CD14-positive monocyte (primary cell): Measurements from ENCODE around the gene STARD7. TPM values are rescaled to one million over a fixed set of nuclear protein-coding genes. Genes with fewer than 3 reads are reported as not detected.

Experiments
- DNase-seq, 3 donors: peaks; one replicate each; pipeline ENCODE4 v3.0.0-alpha.2; 2011 to 2022
- H2AFZ ChIP-seq: 2 replicates; pipeline ENCODE4 v1.6.0; 2012; ENCODE audit warnings: mild to moderate bottlenecking, low read depth, low read length, inconsistent platforms; ENCODE audit not compliant: insufficient read depth, poor library complexity, severe bottlenecking
- H3K27ac ChIP-seq, 2 donors: 1 replicate in 1 of 2; 2 replicates in 1 of 2; pipeline ENCODE4 v1.5.1; 2012 to 2013; ENCODE audit warnings: low read length in 2 of 2, control low read depth in 1 of 2, inconsistent platforms in 1 of 2, low read depth in 1 of 2, mild to moderate bottlenecking in 1 of 2
- H3K27me3 ChIP-seq, 2 donors: one replicate each; pipeline versions ENCODE4 v1.6.0 to v1.6.1; 2011 to 2013; ENCODE audit warnings: low read length in 2 of 2; ENCODE audit not compliant: control insufficient read depth in 2 of 2, insufficient read depth in 2 of 2
- H3K36me3 ChIP-seq, 2 donors: replicated peaks in 1 of 2; 1 replicate in 1 of 2; 2 replicates in 1 of 2; pipeline versions ENCODE4 v1.5.1 to v1.6.1; 2012 to 2013; ENCODE audit warnings: low read length in 2 of 2, control low read depth in 1 of 2, inconsistent platforms in 1 of 2, mild to moderate bottlenecking in 1 of 2; ENCODE audit not compliant: insufficient read depth in 2 of 2, control insufficient read depth in 1 of 2
- H3K4me1 ChIP-seq, 2 donors: 1 replicate in 1 of 2; 2 replicates in 1 of 2; pipeline versions ENCODE4 v1.5.1 to v1.6.1; 2012 to 2013; ENCODE audit warnings: low read length in 2 of 2, control low read depth in 1 of 2, inconsistent platforms in 1 of 2, mild to moderate bottlenecking in 1 of 2, moderate library complexity in 1 of 2; ENCODE audit not compliant: insufficient read depth in 2 of 2, control insufficient read depth in 1 of 2
- H3K4me2 ChIP-seq: replicated peaks from 2 replicates; pipeline ENCODE3; 2012; ENCODE audit warnings: low read length, moderate library complexity, mild to moderate bottlenecking; ENCODE audit not compliant: poor library complexity, severe bottlenecking; ENCODE audit errors: extremely low read depth
- H3K4me3 ChIP-seq, 3 experiments: fragments of 200-600 bp in 1 of 3; sonication (generic) in 1 of 3; replicated peaks in 1 of 3; 1 replicate in 2 of 3; 2 replicates in 1 of 3; pipeline ENCODE4 v1.5.1; 2011 to 2013; ENCODE audit warnings: low read length in 3 of 3, mild to moderate bottlenecking in 3 of 3, control low read depth in 2 of 3, low read depth in 2 of 3, inconsistent platforms in 1 of 3, moderate library complexity in 1 of 3
- H3K79me2 ChIP-seq: 2 replicates; pipeline ENCODE4 v1.6.0; 2012; ENCODE audit warnings: mild to moderate bottlenecking, control low read depth, inconsistent platforms, low read length, moderate library complexity; ENCODE audit not compliant: insufficient read depth
- H3K9ac ChIP-seq: 2 replicates; pipeline ENCODE4 v1.6.0; 2017; ENCODE audit warnings: low read length, mild to moderate bottlenecking; ENCODE audit not compliant: insufficient read depth, poor library complexity, severe bottlenecking
- H3K9me3 ChIP-seq, 2 donors: replicated peaks in 1 of 2; 1 replicate in 1 of 2; 2 replicates in 1 of 2; pipeline versions ENCODE4 v1.5.1 to v1.6.1; 2012 to 2013; ENCODE audit warnings: low read length in 2 of 2, control low read depth in 1 of 2; ENCODE audit not compliant: control insufficient read depth in 1 of 2, insufficient read depth in 1 of 2
- H4K20me1 ChIP-seq: 2 replicates; pipeline ENCODE4 v1.6.0; 2012; ENCODE audit warnings: mild to moderate bottlenecking, low read length, control low read depth, moderate library complexity; ENCODE audit not compliant: insufficient read depth
- H3K27ac Mint-ChIP-seq, 7 donors: one replicate each; pipeline ENCODE4 v1.8.0; 2020; ENCODE audit warnings: mild to moderate bottlenecking in 7 of 7, mixed read lengths in 7 of 7, moderate library complexity in 6 of 7, inconsistent platforms in 2 of 7
- H3K27me3 Mint-ChIP-seq, 3 donors: one replicate each; pipeline ENCODE4 v1.8.0; 2021 to 2022; ENCODE audit warnings: low read depth in 3 of 3, mild to moderate bottlenecking in 3 of 3, mixed read lengths in 3 of 3, moderate library complexity in 3 of 3, inconsistent platforms in 1 of 3
- H3K36me3 Mint-ChIP-seq, 2 donors: one replicate each; pipeline ENCODE4 v1.8.0; 2020; ENCODE audit warnings: mixed read lengths in 2 of 2, inconsistent platforms in 1 of 2, mild to moderate bottlenecking in 1 of 2
- H3K4me1 Mint-ChIP-seq: one replicate; pipeline ENCODE4 v1.8.0; 2020; ENCODE audit warnings: mild to moderate bottlenecking, mixed read lengths
- H3K4me3 Mint-ChIP-seq, 2 donors: one replicate each; pipeline ENCODE4 v1.8.0; 2020; ENCODE audit warnings: mild to moderate bottlenecking in 2 of 2, mixed read lengths in 2 of 2, moderate library complexity in 1 of 2
- H3K9me3 Mint-ChIP-seq, 7 donors: one replicate each; pipeline ENCODE4 v1.8.0; 2020 to 2022; ENCODE audit warnings: mixed read lengths in 7 of 7, mild to moderate bottlenecking in 6 of 7, moderate library complexity in 6 of 7, inconsistent platforms in 2 of 7
- WGBS: methylation state at CpG from one replicate; pipeline ENCODE4 v1.1.5; 2013; ENCODE audit warnings: missing lambda C conversion rate; ENCODE audit not compliant: insufficient coverage; 5-methylcytosine and 5-hydroxymethylcytosine counted together
- intact Hi-C, 2 donors: fragments of 100-400 bp; cut with micrococcal nuclease; formaldehyde crosslinking; loops; one replicate each; pipeline versions ENCODE4 v1.15.0 to v1.15.1; 2023
- polyA plus RNA-seq, 3 donors: library from polyadenylated mRNA; depleted of rRNA in 1 of 3; unstranded in 2 of 3; stranded (reverse) in 1 of 3; fragments of 300-500 nt in 2 of 3; fragments of >200 nt in 1 of 3; fragmentation: Illumina TruSeq in 2 of 3; gene quantifications; 1 replicate in 2 of 3; 2 replicates in 1 of 3; pipeline ENCODE4 v1.2.3, GENCODE V29; 2012 to 2021
- TF ChIP-seq, protein P1 (sequence below): fragments of 200-600 bp; IDR thresholded peaks from one replicate; pipeline ENCODE4 v1.8.0; 2022; ENCODE audit warnings: antibody characterized with exemption, mild to moderate bottlenecking

Gene STARD7
- polyA plus RNA-seq, 3 donors = 38.0 to 179 (median 172) TPM

DNA sequence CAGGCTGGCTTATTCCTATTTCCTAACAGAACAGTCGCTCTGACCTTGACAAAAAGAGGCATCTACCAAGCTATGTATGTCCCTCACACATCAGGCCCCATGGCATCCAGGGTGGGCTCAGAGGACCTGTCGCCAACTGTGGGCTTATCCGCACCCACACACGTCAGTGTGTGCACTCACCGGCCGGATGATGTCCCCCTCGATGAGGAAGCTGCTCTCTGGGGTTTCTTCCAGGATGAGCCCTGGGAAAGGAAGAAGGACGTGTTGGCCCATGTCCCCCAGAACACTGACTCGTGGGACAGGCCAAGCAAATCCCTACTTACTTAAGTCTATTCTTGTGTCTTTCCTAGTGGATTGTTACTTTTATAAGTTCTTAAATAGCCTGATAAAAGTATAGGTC, 73.5 kb downstream of the STARD7 start:
- Mint-ChIP-seq H3K27me3 (peaks cover 3 to 7% (median 6%) of the 10 kb centered on the region in 3 donors), H3K9me3 (no peaks in the 10 kb centered on the region), H3K27ac (peak overlapping the region in 1 of 7 donors; percentile 48), H3K36me3 (no peaks in the 10 kb centered on the region), H3K4me1 (no peaks in the 10 kb centered on the region), H3K4me3 (no peak overlapping the region)
- WGBS = 83% methylated on average over 7 of the region's 9 CpGs
- no peak overlapping the region for H3K4me3 ChIP-seq
- H3K27ac ChIP-seq = no peak overlapping the region
- intact Hi-C loops = no loop called here
- no peaks in the 10 kb centered on the region for H3K9me3 ChIP-seq
- H2AFZ ChIP-seq = no peak overlapping the region
- H3K36me3 ChIP-seq = no peaks in the 10 kb centered on the region
- DNase-seq = peak in 1 of 3 donors; percentile 27
- H3K4me2 ChIP-seq = no peak overlapping the region
- TF ChIP-seq, protein P1, sequence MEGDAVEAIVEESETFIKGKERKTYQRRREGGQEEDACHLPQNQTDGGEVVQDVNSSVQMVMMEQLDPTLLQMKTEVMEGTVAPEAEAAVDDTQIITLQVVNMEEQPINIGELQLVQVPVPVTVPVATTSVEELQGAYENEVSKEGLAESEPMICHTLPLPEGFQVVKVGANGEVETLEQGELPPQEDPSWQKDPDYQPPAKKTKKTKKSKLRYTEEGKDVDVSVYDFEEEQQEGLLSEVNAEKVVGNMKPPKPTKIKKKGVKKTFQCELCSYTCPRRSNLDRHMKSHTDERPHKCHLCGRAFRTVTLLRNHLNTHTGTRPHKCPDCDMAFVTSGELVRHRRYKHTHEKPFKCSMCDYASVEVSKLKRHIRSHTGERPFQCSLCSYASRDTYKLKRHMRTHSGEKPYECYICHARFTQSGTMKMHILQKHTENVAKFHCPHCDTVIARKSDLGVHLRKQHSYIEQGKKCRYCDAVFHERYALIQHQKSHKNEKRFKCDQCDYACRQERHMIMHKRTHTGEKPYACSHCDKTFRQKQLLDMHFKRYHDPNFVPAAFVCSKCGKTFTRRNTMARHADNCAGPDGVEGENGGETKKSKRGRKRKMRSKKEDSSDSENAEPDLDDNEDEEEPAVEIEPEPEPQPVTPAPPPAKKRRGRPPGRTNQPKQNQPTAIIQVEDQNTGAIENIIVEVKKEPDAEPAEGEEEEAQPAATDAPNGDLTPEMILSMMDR = no peak
- no peaks in the 10 kb centered on the region for H3K27me3 ChIP-seq
- no peaks in the 10 kb centered on the region for H3K4me1 ChIP-seq
- H3K9ac ChIP-seq = no peak overlapping the region
- no peaks in the 10 kb centered on the region for H3K79me2 ChIP-seq
- no peaks in the 10 kb centered on the region for H4K20me1 ChIP-seq

Other genes starting within 250 kb of the STARD7 start
- gene ANKRD36C, start 217.0 kb downstream of the STARD7 start, polyA plus RNA-seq = 1 to 10 TPM in 2 of 3 donors, under 1 TPM in 1; 0.95 to 1.1 (median 1.1) TPM
- 1 to 10 TPM in 1 of 3 donors, under 1 TPM in 2; 0.44 to 1.6 (median 0.94) TPM for gene GPAT2, start 173.9 kb downstream of the STARD7 start, polyA plus RNA-seq
- 1 to 10 TPM in 1 of 3 donors, not detected in 2; 1.6 TPM for gene ADRA2B, start 92.3 kb downstream of the STARD7 start, polyA plus RNA-seq
- under 1 TPM in 1 of 3 donors, not detected in 2; 0.71 TPM for gene ASTL, start 70.3 kb downstream of the STARD7 start, polyA plus RNA-seq
- gene DUSP2, start 63.4 kb downstream of the STARD7 start, polyA plus RNA-seq = 100 to 1,000 TPM in 1 of 3 donors, 10 to 100 TPM in 2; 48.4 to 392 (median 66.1) TPM
- 100 to 1,000 TPM in 1 of 3 donors, 10 to 100 TPM in 2; 72.3 to 107 (median 78.5) TPM for gene TMEM127, start 57.2 kb upstream of the STARD7 start, polyA plus RNA-seq
- 10 to 100 TPM; 73.7 to 93.8 (median 89.4) TPM for gene CIAO1, start 57.4 kb upstream of the STARD7 start, polyA plus RNA-seq
- 100 to 1,000 TPM in 1 of 3 donors, 10 to 100 TPM in 2; 27.2 to 122 (median 36.1) TPM for gene SNRNP200, start 96.7 kb upstream of the STARD7 start, polyA plus RNA-seq
- under 1 TPM; 0.18 to 0.50 (median 0.39) TPM for gene ITPRIPL1, start 116.5 kb upstream of the STARD7 start, polyA plus RNA-seq
- gene NCAPH, start 126.9 kb upstream of the STARD7 start, polyA plus RNA-seq = under 1 TPM in 2 of 3 donors, not detected in 1; 0.19 to 0.23 TPM